ENCODE data around the gene DYSF. TPM values are rescaled to one million over a fixed set of nuclear protein-coding genes. Genes with fewer than 3 reads are reported as not detected.

DYSF gene
- total RNA-seq, 1 donor from 2014 or later: 72.0 TPM

DNA sequence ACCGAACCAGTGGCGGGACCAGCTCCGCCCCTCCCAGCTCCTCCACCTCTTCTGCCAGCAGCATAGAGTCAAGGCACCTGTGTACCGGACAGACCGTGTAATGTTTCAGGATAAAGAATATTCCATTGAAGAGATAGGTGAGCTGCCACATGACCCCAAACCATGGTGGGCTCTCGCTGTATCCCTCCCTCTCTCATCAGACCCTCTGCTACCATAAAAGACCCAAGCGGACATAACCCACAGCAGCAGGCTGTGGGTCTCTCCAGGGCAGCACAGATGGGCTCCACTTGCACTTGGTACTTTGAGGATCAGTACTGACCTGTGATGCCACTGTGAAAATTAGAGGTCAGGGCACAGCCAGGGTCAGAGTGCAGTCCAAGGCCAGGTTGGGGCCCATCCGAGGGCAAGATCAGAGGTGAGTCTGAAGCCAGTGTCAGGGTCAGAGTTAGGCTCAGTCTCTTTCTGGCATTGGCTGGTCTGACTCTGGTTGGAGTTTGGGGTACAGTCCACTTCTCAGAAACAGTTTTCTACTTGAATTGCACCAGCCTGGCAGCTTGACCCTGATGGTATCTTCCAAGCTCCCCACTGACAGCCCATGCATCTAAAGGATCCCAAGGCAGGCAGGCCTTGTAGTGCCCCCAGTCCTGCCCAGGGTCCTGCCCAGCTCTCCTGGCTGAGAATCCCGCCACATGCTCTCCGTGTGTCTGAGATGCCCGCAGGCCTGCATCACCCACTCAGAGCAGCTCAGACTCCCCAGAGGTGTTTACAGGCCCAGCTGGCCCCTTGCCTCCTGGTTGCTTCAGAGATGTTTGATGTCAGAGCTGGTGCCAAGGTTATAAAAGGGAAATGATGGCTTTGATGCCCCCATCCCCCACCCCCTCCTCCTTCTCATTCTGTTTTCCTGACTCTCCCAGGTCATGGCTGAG lies 212.1 kb downstream of the DYSF start:
- no peaks in the 10 kb centered on the region for H3K27me3 Mint-ChIP-seq (ENCODE audit: unreplicated experiment)

DNA sequence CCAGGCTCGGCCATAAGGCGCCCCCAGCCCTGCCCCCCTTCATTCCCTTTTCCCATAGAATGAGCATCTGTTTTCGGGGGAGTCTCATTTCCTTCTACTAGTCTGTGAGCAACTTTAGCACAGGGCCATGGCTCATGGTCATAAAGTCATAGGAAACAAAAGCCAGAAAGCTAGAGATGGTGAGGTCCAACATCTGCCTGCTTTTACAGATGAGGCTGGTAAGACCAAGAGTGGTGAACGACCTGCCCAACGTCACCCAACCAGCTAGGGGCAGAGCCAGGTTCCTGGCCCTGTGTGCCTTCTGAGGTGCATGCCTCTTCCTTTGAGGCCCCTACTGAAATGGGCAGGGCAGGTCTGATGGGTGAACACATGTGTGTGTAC lies 212.7 kb downstream of the DYSF start:
- no peaks in the 10 kb centered on the region for H3K27me3 Mint-ChIP-seq (ENCODE audit: unreplicated experiment)
- H3K36me3 Mint-ChIP-seq (ENCODE audit: unreplicated experiment): peaks cover 34% of the 10 kb centered on the region
- no peaks in the 10 kb centered on the region for H3K4me1 Mint-ChIP-seq (ENCODE audit: unreplicated experiment)
- H3K4me3 Mint-ChIP-seq (ENCODE audit: unreplicated experiment): no peak overlapping the region
- no peak for TF ChIP-seq CTCF (IDR thresholded peaks at IDR 0.05)
- no peaks in the 10 kb centered on the region for H3K9me3 Mint-ChIP-seq (ENCODE audit: unreplicated experiment)
- DNase-seq (ENCODE audit: extremely low spot score, unreplicated experiment): no peak
- H3K27ac Mint-ChIP-seq (ENCODE audit: unreplicated experiment): no peak overlapping the region

More for the DNA sequence above, 212.1 kb downstream of the DYSF start:
- peak; percentile 76 for DNase-seq (ENCODE audit: extremely low spot score, unreplicated experiment)
- TF ChIP-seq CTCF (IDR thresholded peaks at IDR 0.05): no peak
- no peak overlapping the region for H3K27ac Mint-ChIP-seq (ENCODE audit: unreplicated experiment)
- no peaks in the 10 kb centered on the region for H3K9me3 Mint-ChIP-seq (ENCODE audit: unreplicated experiment)
- peaks cover 31% of the 10 kb centered on the region for H3K36me3 Mint-ChIP-seq (ENCODE audit: unreplicated experiment)
- no peak overlapping the region for H3K4me3 Mint-ChIP-seq (ENCODE audit: unreplicated experiment)
- H3K4me1 Mint-ChIP-seq (ENCODE audit: unreplicated experiment): no peaks in the 10 kb centered on the region

DNA sequence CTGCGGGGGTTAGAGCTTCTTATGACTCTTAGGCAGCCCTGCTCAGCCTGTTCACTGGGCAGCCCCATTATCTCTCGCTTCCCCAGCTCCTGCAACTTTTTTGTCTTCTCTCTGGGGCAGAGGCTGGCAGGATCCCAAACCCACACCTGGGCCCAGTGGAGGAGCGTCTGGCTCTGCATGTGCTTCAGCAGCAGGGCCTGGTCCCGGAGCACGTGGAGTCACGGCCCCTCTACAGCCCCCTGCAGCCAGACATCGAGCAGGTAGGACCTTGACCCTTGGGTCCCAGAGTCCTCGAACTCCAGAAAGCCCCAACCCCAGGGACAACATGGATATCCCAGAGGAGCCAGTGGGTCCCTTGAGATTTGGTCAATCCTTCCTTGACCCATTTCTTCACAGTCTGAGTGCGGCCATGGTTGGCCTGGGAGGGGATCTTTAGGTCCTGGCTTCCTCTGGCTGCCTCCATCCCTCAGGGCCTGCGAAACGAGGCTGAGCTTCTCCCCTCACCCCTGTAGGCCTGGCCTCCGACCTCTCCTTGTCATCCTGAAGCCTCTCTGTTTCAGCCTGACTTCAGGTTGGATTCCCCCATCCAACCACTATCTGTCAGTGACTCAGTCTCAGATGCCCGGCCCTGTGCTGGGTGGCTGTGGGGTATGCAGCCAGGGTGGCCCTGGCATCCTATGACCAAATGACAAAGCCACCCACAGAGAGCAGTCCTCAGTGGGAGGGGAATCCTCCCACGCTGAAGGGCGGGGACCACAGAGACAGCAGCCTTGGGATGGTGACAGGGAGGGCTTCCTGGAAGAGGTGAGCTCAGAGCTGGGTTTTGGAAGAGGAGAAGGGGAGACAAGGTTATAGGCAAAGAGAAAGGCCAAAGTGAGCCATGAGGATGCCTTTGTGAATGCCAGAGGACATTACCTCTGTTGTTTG lies 214.2 kb downstream of the DYSF start:
- Mint-ChIP-seq H3K27me3 (ENCODE audit: unreplicated experiment) (no peaks in the 10 kb centered on the region), H3K4me1 (ENCODE audit: unreplicated experiment) (no peaks in the 10 kb centered on the region), H3K9me3 (ENCODE audit: unreplicated experiment) (no peaks in the 10 kb centered on the region), H3K4me3 (ENCODE audit: unreplicated experiment) (no peak overlapping the region), H3K27ac (ENCODE audit: unreplicated experiment) (no peak overlapping the region), H3K36me3 (ENCODE audit: unreplicated experiment) (peaks cover 34% of the 10 kb centered on the region)
- TF ChIP-seq CTCF (IDR thresholded peaks at IDR 0.05): no peak
- peak; percentile 76 for DNase-seq (ENCODE audit: extremely low spot score, unreplicated experiment)

DNA sequence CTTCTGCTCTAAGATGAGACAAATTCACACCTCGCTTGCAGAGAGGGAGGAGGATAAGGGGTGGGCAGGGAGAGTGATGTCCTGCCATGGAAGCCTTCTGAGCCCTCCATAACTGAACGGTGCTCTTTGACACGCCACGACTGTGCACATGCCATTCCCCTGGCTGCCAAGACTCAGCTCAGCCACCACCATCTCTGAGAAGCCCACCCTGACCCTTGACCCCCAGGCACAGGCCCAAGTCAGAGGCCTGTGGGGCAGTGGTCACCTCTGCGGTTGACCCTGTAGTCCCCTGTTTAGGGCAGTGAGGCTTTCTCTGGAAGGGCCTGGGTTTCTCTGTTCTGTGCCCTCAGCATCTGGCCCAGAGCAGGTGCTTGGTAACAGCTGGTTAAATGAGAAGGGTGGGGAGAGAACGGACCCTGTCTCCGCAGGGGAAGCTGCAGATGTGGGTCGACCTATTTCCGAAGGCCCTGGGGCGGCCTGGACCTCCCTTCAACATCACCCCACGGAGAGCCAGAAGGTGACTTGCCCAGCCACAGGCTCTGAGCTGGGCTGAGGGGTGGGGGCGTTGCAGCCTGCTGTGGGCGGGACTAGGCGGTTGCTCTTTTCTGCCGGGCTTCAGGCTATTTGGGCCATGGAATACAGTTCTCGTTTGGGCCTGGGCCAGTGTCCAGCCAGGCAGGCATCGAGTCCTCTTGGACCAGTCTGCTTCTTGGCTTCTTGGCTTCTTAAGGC lies 215.1 kb downstream of the DYSF start:
- no peaks in the 10 kb centered on the region for H3K27me3 Mint-ChIP-seq (ENCODE audit: unreplicated experiment)
- no peaks in the 10 kb centered on the region for H3K9me3 Mint-ChIP-seq (ENCODE audit: unreplicated experiment)
- peak; percentile 80 for DNase-seq (ENCODE audit: extremely low spot score, unreplicated experiment)
- no peak overlapping the region for H3K4me3 Mint-ChIP-seq (ENCODE audit: unreplicated experiment)
- H3K4me1 Mint-ChIP-seq (ENCODE audit: unreplicated experiment): no peaks in the 10 kb centered on the region
- peaks cover 34% of the 10 kb centered on the region for H3K36me3 Mint-ChIP-seq (ENCODE audit: unreplicated experiment)
- no peak overlapping the region for H3K27ac Mint-ChIP-seq (ENCODE audit: unreplicated experiment)
- TF ChIP-seq CTCF (IDR thresholded peaks at IDR 0.05): no peak

All from osteocyte (in vitro differentiated cells).